Lung (tissue), 12 donors: ENCODE data around the gene ADH7. TPM values are rescaled to one million over a fixed set of nuclear protein-coding genes. Genes with fewer than 3 reads are reported as not detected.

Source experiments
- ATAC-seq: fragments of 200-7000 bp; cut with Tn5 transposase; one replicate; pipeline ENCODE4 v1.9.1; 2020; ENCODE audit warnings: moderate number of reproducible peaks; ENCODE audit not compliant: insufficient read depth, low FRiP score
- DNase-seq, 3 donors: peaks; one replicate each; pipeline ENCODE4 v3.0.0-alpha.2; 2013 to 2017
- H3K27ac ChIP-seq, 2 donors: one replicate each; pipeline ENCODE4 v1.5.1; 2013; ENCODE audit warnings: mild to moderate bottlenecking in 2 of 2, moderate library complexity in 2 of 2, control low read depth in 1 of 2, inconsistent platforms in 1 of 2, low read depth in 1 of 2, low read length in 1 of 2
- H3K27me3 ChIP-seq, 3 donors: one replicate each; pipeline ENCODE4 v1.5.1; 2013; ENCODE audit warnings: low read length in 2 of 3; ENCODE audit not compliant: control insufficient read depth in 3 of 3, insufficient read depth in 3 of 3
- H3K36me3 ChIP-seq, 4 donors: one replicate each; pipeline ENCODE4 v1.5.1; 2013; ENCODE audit warnings: low read length in 4 of 4, mild to moderate bottlenecking in 1 of 4, moderate library complexity in 1 of 4; ENCODE audit not compliant: control insufficient read depth in 4 of 4, insufficient read depth in 4 of 4
- H3K4me1 ChIP-seq, 5 donors: one replicate each; pipeline ENCODE4 v1.5.1; 2013; ENCODE audit warnings: low read length in 5 of 5, mild to moderate bottlenecking in 2 of 5, moderate library complexity in 1 of 5; ENCODE audit not compliant: control insufficient read depth in 5 of 5, insufficient read depth in 5 of 5
- H3K4me3 ChIP-seq: one replicate; pipeline ENCODE4 v1.5.1; 2013; ENCODE audit warnings: mild to moderate bottlenecking, control low read depth, moderate library complexity
- H3K9ac ChIP-seq, 2 donors: one replicate each; pipeline ENCODE4 v1.5.1; 2013; ENCODE audit warnings: low read length in 2 of 2, control low read depth in 1 of 2; ENCODE audit not compliant: insufficient read depth in 1 of 2
- H3K9me3 ChIP-seq, 4 donors: one replicate each; pipeline ENCODE4 v1.5.1; 2013; ENCODE audit warnings: low read length in 3 of 4, mild to moderate bottlenecking in 1 of 4, moderate library complexity in 1 of 4; ENCODE audit not compliant: control insufficient read depth in 4 of 4, insufficient read depth in 3 of 4
- WGBS, 2 donors: extraction: QIAGEN DNeasy Blood & Tissue Kit; methylation state at CpG; one replicate each; pipeline ENCODE4 v1.1.7; 2013; 5-methylcytosine and 5-hydroxymethylcytosine counted together
- polyA plus RNA-seq, 2 donors: library from polyadenylated mRNA; stranded (reverse); fragments of 200-250 nt; gene quantifications; one replicate each; pipeline ENCODE4 v1.2.1, GENCODE V29; 2013
- total RNA-seq, 2 donors: library from RNA; depleted of rRNA in 1 of 2; stranded (reverse); fragments of >200 nt in 1 of 2; gene quantifications; one replicate each; pipeline ENCODE4 v1.2.1, GENCODE V29; 2014 to 2021
- TF ChIP-seq, protein P1 (sequence below): IDR thresholded peaks from 2 replicates; pipeline ENCODE4 v1.5.1; 2012; ENCODE audit warnings: mild to moderate bottlenecking; ENCODE audit errors: control extremely low read depth, extremely low read depth
- donor health status: control.
- donor health status: control.
- donor health status: Bipolar disorder and iron deficiency.
- donor health status: healthy.
- donor health status: DM: yes; HTN: yes; CAD: no.

ADH7 gene
- total and polyA plus RNA-seq, 4 donors, result 0.71 to 5.4 (median 2.9) TPM

DNA sequence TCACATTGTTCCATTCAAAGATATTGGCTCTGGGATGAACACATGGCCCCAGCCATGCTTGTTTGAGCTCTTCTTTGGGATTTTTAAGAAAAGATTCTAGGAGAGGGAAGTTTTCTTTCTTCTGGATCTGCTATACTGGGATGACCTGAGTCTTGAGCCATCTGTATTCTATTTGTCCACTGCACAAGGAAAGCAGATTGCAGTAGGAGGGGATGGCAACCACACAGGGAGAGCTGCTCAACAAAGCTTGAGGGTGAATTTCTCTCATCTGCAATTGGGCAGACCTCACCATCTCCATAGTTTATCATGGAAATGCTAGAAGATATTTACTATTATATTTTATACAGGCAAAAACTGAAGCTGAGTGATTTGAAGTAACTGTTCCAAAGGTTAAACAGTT, 34.3 kb downstream of the ADH7 start:
- ATAC-seq (no peak), DNase-seq (no peak)
- peaks cover 0 to 3% (median 0%) of the 10 kb centered on the region in 4 donors for H3K9me3 ChIP-seq
- no peaks in the 10 kb centered on the region for H3K36me3 ChIP-seq
- TF ChIP-seq, protein P1, sequence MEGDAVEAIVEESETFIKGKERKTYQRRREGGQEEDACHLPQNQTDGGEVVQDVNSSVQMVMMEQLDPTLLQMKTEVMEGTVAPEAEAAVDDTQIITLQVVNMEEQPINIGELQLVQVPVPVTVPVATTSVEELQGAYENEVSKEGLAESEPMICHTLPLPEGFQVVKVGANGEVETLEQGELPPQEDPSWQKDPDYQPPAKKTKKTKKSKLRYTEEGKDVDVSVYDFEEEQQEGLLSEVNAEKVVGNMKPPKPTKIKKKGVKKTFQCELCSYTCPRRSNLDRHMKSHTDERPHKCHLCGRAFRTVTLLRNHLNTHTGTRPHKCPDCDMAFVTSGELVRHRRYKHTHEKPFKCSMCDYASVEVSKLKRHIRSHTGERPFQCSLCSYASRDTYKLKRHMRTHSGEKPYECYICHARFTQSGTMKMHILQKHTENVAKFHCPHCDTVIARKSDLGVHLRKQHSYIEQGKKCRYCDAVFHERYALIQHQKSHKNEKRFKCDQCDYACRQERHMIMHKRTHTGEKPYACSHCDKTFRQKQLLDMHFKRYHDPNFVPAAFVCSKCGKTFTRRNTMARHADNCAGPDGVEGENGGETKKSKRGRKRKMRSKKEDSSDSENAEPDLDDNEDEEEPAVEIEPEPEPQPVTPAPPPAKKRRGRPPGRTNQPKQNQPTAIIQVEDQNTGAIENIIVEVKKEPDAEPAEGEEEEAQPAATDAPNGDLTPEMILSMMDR, result no peak
- no peak overlapping the region for H3K9ac ChIP-seq
- peaks cover 0 to 20% (median 18%) of the 10 kb centered on the region in 5 donors for H3K4me1 ChIP-seq
- H3K4me3 ChIP-seq, result no peak overlapping the region
- no peaks in the 10 kb centered on the region for H3K27me3 ChIP-seq
- H3K27ac ChIP-seq, result no peak overlapping the region

DNA sequence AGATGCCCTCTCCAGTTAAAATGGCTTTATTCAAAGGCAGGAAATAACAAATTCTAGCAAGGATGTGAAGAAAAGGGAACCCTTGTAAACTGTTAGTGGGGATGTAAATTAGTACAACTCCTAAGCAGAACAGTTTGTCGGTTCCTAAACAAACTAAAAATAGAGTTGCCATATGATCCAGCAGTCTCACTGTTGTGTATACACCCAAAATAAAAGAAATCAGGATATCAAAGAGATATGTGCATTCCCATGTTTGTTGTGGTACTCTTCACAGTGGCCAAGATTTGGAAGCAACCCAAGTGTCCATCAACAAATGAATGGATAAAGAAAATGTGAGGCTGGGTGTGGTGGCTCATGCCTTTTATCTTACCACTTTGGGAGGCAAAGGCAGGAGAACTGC, 36.1 kb downstream of the ADH7 start:
- Histone ChIP-seq H3K4me3 (no peak overlapping the region), H3K9ac (no peak overlapping the region), H3K27ac (no peak overlapping the region), H3K27me3 (no peaks in the 10 kb centered on the region), H3K36me3 (no peaks in the 10 kb centered on the region), H3K4me1 (peaks cover 0 to 11% (median 5%) of the 10 kb centered on the region in 5 donors), H3K9me3 (peaks cover 0 to 3% (median under 1%) of the 10 kb centered on the region in 4 donors)
- TF ChIP-seq, protein P1, result no peak
- 36 to 39% methylated on average over 1 of the region's 1 CpG for WGBS, 2 donors
- no peak for DNase-seq
- ATAC-seq, result no peak

DNA sequence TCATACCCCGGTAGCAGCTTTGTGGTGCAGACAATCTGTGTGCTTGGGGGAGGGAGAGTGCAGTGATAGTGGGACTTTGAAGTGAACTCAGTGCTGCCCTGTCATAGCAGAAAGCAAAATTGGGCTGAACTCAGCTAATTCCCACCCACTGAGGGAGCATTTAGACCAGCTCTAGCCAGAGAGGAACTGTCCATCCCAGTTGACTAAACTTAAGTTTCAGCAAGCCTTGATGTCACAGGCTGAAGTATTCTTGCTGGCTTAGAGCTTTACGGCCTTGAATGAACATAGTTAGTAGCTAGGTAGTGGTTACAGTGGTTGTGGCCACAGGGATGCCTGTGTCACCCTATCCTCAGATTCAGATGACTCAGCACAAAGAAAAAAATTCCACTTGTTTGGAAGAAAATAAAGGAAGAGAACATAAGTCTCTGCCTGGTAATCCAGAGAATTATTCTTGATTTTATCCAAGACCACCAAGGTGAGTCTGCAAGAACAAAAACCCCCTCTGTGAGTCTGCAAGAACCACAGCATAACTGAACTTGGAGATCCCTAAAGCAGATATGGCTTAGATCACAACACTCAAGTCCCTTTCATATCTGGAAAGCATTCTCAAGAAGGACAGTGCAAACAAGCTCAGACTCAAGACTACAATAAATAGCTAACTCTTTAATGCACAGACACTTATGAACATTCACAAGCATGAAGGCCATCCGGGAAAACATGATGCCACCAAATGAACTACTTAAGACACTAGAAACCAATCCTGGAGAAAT, 39.4 kb downstream of the ADH7 start:
- peak overlapping the region in 1 of 2 donors; percentile 61 for H3K27ac ChIP-seq
- H3K4me1 ChIP-seq, result peaks cover 0 to 1% (median 0%) of the 10 kb centered on the region in 5 donors
- no peaks in the 10 kb centered on the region for H3K36me3 ChIP-seq
- H3K9me3 ChIP-seq, result peaks cover 0 to 3% (median under 1%) of the 10 kb centered on the region in 4 donors
- no peak overlapping the region for H3K9ac ChIP-seq
- ATAC-seq (no peak), DNase-seq (no peak)
- no peak overlapping the region for H3K4me3 ChIP-seq
- WGBS, 2 donors, result 69 to 84% methylated on average over 3 of the region's 3 CpGs
- H3K27me3 ChIP-seq, result no peaks in the 10 kb centered on the region
- TF ChIP-seq, protein P1, result no peak

DNA sequence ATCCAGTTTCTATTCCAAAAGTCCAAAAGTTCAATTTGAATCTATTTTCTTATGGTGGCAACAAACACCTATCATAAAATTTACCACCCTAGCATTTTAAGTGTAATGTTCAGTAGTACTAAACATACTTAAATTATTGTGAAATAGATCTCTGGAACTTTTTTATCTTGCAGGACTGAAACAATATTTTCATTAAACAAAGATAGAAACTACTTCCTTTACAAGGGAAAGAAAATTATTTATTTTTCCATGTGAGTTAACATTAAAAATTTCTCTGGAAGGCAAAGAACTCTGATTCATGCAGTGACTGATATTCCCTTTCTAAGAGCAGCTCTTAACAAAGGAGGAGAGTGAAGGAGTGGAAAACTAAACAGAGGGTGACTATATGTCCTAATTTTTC, 40.2 kb downstream of the ADH7 start:
- no peaks in the 10 kb centered on the region for H3K27me3 ChIP-seq
- H3K9ac ChIP-seq, result no peak overlapping the region
- no peaks in the 10 kb centered on the region for H3K36me3 ChIP-seq
- no peak overlapping the region for H3K27ac ChIP-seq
- peak; percentile 41 for ATAC-seq
- peaks cover 0 to 1% (median 0%) of the 10 kb centered on the region in 5 donors for H3K4me1 ChIP-seq
- TF ChIP-seq, protein P1, result no peak
- peaks cover 0 to 3% (median under 1%) of the 10 kb centered on the region in 4 donors for H3K9me3 ChIP-seq
- no peak for DNase-seq
- no peak overlapping the region for H3K4me3 ChIP-seq
